ENCODE results near the gene ZNF530. TPM values are rescaled to one million over a fixed set of nuclear protein-coding genes. Genes with fewer than 3 reads are reported as not detected.

Gene ZNF530
- 0.50 TPM for total RNA-seq

GRCh38 chr19:57599761-57600383 lies at the start of gene ZNF530:
TSS of gene ZNF530 (plus strand) at chr19:57599885. CDS start at chr19:57604346, 4,461 bp downstream.
- ATAC-seq (peak; percentile 99), DNase-seq (ENCODE audit: low spot score) (peak; percentile 93)

GRCh38 chr19:57552432-57552831 lies 47.3 kb upstream of the ZNF530 start:
- DNase-seq (ENCODE audit: low spot score) (no peak), ATAC-seq (no peak)

- DNase-seq (ENCODE audit: low spot score) (no peak), ATAC-seq (no peak)
Measured at GRCh38 chr19:57557659-57558058, 42.0 kb upstream of the ZNF530 start.

- ATAC-seq (no peak), DNase-seq (ENCODE audit: low spot score) (no peak)
Measured at GRCh38 chr19:57558525-57558924, 41.2 kb upstream of the ZNF530 start.

GRCh38 chr19:57559008-57559403 lies 40.7 kb upstream of the ZNF530 start:
- ATAC-seq = peak; percentile 8
- DNase-seq (ENCODE audit: low spot score) = no peak

- ATAC-seq (peak; percentile 100), DNase-seq (ENCODE audit: low spot score) (peak; percentile 90)
Measured at GRCh38 chr19:57559404-57560025, 40.2 kb upstream of the ZNF530 start, which contains the start of gene ZNF550. TSS of gene ZNF550 (minus strand) at chr19:57559863. CDS start at chr19:57559682, 181 bp downstream.

- DNase-seq (ENCODE audit: low spot score) = peak; percentile 46
- ATAC-seq = peak; percentile 26
Measured at GRCh38 chr19:57560049-57560491, 39.6 kb upstream of the ZNF530 start.

GRCh38 chr19:57563547-57563946 lies 36.1 kb upstream of the ZNF530 start:
- ATAC-seq = no peak
- DNase-seq (ENCODE audit: low spot score) = no peak

- DNase-seq (ENCODE audit: low spot score) (no peak), ATAC-seq (no peak)
Measured at GRCh38 chr19:57566396-57567265, 33.1 kb upstream of the ZNF530 start.

GRCh38 chr19:57570707-57571106 lies 29.0 kb upstream of the ZNF530 start:
- ATAC-seq (no peak), DNase-seq (ENCODE audit: low spot score) (no peak)

- DNase-seq (ENCODE audit: low spot score) = no peak
- ATAC-seq = no peak
Measured at GRCh38 chr19:57572415-57572947, 27.2 kb upstream of the ZNF530 start.

GRCh38 chr19:57576661-57577060 lies 23.0 kb upstream of the ZNF530 start:
- ATAC-seq = no peak

GRCh38 chr19:57578487-57579205 lies 21.0 kb upstream of the ZNF530 start, which contains the start of gene ZNF416:
TSS of gene ZNF416 (minus strand) at chr19:57578911. CDS start at chr19:57578704, 207 bp downstream.
- DNase-seq (ENCODE audit: low spot score) (peak; percentile 98), ATAC-seq (peak; percentile 99)

More at GRCh38 chr19:57576661-57577060, 23.0 kb upstream of the ZNF530 start:
- DNase-seq (ENCODE audit: low spot score) = no peak

- ATAC-seq (no peak), DNase-seq (ENCODE audit: low spot score) (no peak)
Measured at GRCh38 chr19:57583104-57583520, 16.6 kb upstream of the ZNF530 start.

GRCh38 chr19:57583521-57584416 lies 15.9 kb upstream of the ZNF530 start, which contains the start of gene ZIK1:
TSS of gene ZIK1 (plus strand) at chr19:57584145. CDS start at chr19:57584357, 212 bp downstream.
- DNase-seq (ENCODE audit: low spot score) (peak; percentile 67), ATAC-seq (peak; percentile 73)

GRCh38 chr19:57587529-57587928 lies 12.2 kb upstream of the ZNF530 start:
- ATAC-seq (no peak), DNase-seq (ENCODE audit: low spot score) (no peak)

GRCh38 chr19:57599377-57599760 lies 316 bp upstream of the ZNF530 start:
- DNase-seq (ENCODE audit: low spot score) (no peak), ATAC-seq (no peak)

- no peak for ATAC-seq
- DNase-seq (ENCODE audit: low spot score) = no peak
Measured at GRCh38 chr19:57606931-57607330, 7.2 kb downstream of the ZNF530 start.

GRCh38 chr19:57611113-57611512 lies 11.4 kb downstream of the ZNF530 start:
- no peak for ATAC-seq
- no peak for DNase-seq (ENCODE audit: low spot score)
